HUDEP-2 (cell line): ENCODE results near the gene ZNF497.

Experiments
- DNase-seq, 76 experiments: peaks; one replicate each; lab custom pipeline; 2025; ENCODE audit not compliant: unreplicated experiment in 76 of 76; lab: John Stamatoyannopoulos, UW

Gene ZNF497

DNA sequence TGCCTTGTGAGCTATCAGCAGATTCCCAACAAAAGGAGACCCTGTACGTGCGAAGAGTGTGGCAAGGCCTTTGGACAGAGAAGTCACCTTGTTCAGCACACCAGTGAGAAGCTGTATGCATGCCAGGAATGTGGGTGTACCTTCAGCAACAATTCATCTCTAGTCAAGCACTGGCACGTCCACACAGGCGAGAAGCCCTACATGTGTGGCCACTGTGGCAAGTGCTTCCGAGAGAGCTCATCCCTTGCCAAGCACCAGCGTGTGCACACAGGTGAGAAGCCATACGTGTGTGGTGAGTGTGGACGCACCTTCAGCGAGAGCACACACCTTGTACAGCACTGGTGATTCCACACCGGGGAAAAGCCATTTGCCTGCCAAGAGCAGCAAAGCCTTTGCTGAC is 43.3 kb downstream of the ZNF497 start:
- no peak for DNase-seq

DNA sequence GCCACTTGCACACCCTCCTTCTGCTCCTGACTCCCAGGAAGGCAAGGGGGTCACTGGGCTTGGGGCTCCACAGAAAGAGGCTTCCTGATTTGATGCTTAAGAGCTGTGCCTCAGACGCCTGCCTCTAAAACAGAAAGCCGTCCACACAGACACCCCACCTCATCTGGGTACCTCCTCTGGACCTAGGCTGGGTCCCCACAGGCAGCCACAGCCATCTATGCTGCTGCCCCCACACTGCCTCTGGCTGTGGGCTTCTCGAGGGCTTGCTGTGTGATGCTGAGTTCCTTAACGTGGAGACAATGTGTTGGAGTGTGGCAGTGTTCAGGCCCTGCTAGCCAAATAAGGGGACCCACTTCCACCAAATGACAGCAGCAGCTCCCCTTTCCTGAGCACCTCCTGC is 44.3 kb downstream of the ZNF497 start:
- no peak for DNase-seq

DNA sequence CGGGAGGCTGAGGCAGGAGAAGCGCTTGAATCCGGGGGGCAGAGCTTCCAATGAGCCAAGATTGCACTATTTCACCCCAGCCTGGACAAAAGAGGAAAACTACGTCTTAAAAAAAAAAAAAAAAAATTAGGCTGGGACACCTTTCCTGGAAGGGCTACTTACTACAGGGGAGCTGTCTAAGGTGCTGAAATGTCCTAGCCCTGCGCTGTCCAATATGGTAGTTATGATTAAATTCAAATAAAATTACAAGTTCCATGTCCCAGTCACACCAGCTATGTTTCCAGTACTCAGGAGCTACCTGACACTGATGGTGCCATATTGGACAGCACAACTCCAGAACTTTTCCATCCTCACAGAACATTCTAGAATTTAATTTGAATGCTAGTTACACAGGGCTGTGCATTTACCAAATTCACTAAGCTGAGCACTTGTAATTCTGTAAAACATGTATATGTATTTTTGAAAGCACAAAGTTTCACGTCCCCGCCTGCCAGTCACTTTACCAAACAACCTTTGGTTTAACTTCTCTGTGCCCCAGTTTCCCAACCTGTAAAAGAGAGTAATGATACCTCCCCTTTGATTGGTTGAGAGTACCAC is 45.0 kb downstream of the ZNF497 start:
- DNase-seq = peak in 25 of 76 experiments; percentile 6 to 53 (median 24)

DNA sequence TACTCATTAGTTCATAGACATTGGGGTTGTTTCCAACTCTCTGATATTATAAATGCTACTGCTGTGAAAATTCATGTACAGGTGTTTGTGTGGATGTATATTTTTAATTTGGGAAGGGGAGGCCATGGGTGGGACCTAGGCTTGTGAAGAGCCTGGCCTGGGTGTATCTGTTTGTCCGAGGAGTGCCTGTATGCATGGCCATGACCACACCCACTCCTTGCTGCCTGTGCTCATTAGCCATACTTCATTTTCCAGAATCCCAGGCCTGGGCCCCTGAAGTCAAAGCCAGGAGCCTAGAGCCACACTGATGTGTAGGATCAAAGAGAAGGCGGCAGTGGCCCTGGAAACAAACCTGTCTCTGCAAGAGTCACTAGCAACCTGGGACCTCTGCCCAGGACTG is 47.0 kb downstream of the ZNF497 start:
- no peak for DNase-seq

DNA sequence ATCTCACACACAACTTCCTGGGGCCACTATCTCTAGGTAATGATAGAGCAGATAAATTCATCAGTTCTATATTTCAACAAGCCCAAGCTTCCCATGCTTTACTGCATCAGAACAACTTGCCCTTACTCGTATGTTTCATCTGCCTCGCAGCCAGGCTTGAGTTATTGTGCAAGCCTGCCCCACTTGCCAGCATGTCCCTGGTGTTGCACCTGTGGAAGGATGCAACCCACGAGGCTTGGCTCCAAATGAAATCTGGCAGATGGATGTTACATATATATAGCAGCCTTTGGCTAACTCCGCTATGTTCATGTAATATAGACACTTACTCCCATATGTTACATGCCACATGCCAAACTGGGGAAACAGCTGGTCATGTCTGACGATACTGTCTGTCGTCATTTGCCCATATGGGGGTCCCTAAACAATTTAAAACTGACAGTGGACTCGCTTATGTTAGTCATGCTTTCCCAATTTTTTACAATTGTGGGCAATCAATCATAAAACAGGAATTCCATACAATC is 51.1 kb downstream of the ZNF497 start:
- DNase-seq = no peak

DNA sequence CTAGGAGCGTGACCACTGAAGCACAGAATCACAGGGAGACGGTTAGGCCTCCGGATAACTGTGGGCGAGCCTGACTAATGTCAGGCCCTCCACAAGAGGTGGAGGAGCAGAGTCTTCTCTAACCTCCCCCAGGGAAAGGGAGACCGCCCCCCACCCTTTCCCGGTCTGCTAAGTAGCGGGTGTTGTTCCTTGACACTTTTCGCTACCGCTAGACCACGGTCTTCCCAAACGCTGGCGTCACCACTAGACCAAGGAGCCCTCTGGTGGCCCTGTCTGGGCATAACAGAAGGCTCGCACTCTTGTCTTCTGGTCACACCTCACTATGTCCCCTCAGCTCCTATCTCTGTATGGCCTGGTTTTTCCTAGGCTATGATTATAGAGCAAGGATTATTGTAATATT is 51.9 kb downstream of the ZNF497 start:
- peak in 4 of 76 experiments; percentile 2 to 9 (median 6) for DNase-seq

DNA sequence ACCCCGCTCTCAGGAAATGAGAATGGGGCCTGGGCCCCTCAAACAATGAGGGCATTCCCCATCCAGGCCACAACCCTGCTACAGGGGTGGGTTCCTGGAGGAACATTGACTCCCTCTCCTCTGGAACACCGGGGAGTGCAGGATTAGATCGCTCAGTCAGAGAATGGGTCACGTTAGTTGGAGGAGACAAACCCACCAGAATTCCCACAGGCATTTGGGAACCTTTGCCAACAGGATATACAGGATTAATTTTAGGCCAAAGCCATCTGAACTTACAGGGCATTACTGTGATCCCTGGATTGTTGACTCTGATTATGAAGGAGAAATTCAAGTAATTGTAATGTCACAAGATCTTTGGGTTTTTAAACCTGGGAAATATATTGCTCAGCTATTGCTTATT is 54.8 kb downstream of the ZNF497 start:
- DNase-seq = no peak

DNA sequence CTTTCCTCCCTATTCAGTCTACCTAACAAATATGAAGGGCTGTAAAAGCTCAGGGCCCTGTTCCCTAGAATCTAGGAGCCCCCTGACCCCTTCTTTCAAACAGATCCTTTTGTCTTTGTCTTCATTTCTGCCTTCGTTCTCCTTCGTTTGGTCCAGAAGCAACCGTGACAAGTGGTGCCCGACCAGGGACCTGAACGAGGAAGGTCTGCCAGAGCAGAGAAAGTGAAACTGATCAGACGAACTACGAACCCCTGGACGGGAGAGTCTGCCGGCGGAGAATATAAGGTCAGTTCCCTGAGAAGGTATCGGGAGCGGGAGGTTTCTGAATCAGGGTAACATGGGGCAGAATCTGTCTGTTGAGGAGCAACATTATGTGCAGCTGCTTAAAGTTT is 56.6 kb downstream of the ZNF497 start:
- peak in 2 of 76 experiments; percentile 37 to 44 for DNase-seq

DNA sequence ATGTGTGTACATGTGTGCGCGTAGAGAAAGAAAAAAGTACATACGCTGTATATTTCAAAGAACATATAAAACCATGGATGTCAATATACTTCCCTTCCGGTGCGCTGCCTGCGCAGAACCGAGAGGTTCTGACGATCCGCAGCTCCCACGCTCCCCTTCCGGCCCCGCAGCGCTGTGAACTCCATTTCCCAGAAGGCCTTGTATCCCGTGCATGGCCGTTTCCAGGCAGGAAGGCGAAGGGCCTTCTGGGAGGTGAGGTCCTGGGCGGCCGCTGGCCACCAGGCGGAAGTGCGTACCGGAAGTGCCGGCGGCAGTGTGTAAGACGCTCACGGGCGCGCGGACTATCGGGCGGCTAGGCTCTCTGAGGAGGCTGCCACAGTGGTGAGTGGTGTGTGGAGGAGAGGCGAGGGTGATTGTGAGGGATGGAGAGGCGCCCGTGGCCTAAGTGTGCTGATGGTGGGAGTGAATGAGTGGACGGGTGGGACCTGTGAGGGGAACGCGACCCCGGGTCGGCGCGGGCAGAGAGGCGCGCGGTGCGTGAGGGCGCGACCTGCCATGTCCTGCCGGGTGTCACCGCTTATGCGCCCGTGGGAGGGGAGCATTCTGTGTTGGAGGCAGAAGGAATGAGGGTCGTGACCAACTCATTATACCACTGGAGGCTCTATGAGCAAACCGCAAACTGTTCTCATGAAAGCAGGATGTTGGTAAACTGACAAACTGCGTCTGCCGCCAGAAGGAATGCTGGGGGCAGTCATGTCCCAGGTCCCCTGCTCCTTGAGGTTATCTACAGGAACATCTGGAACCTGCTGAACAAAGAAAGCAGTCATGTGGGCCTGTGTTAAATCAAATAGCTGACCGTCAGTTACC is 57.3 kb downstream of the ZNF497 start, which contains the start of gene ERVK3-1:
ERVK3-1 (plus strand) TSS at position 313 of the 867 bp plus-strand sequence. CDS start 6,792 bp downstream, outside the sequence.
- DNase-seq = peak; percentile 50 to 99 (median 98)

DNA sequence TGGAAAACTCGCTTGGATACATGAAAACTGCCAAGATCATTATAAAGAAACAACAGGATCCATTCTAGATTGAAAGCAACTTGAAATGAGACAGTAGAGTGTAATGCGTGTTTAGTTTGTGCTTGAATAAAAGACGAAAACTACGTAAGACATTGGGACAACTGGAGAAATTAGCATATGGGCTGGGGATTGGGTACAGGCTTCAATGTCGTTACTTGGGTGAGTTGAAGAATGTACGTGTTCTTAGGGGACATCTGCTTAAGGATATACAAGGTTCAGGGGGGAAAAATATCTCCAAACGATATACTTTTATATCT is 57.8 kb downstream of the ZNF497 start:
- no peak for DNase-seq
